Measurements from ENCODE around the gene MARVELD1. TPM values are rescaled to one million over a fixed set of nuclear protein-coding genes. Genes with fewer than 3 reads are reported as not detected.
"Not testable (repeated sequence)": the region's sequence is repeated elsewhere in the genome, so short reads cannot be mapped to it uniquely, and the experiment has no call there.

MARVELD1 gene
- total RNA-seq, 1 donor from 2014 or later: 8.9 TPM

DNA sequence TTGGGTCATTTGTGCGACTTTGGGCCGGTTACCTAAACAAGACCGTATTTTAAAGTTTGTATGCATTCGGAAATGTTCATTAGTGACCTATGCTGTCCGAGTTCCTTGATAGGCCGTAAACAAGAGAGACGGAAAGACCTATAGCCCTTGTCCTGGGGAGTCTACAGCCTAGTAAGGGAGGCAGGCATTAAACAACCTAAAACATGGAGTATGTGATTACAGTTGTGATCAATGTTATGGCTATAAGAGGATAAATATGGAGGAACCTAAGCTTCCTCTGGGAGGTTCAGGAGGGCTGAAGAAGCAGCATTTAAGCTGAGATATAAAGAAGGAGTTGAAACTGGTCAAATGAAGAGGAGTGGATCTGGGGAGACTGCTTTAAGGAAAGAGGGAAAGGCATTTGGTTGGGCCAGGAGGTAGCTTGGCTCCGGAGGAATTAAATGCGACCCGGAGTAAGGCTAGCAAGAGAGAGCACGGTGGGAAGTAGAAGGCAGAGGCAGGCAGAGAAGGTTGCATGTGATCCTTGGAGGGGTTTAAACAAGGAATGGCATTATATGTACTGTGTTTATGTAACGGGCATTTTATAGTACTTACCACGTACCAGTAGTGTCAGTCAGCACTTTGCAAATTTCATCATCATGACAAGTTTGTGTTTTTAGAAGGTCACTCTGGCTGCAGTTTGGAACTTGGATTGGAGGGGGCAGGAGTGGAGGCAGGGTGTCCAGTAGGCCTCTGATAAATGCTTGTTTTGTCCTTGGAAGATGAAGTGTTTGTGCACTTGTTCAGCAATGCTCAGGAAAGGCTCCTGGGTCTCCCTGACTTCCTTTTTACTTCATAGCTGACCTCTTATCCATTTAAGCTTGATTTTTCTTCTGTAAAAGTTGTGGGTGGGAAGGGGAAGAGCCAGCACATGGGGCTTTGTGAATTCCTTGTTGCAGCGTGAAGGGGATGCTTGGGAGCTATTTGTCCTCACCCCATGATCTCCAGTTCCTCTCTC, 25.4 kb upstream of the MARVELD1 start:
- intact Hi-C loops (cut with DNase I): no loop called here
- DNase-seq (ENCODE audit: missing footprints): no peak
- ATAC-seq: no peak

DNA sequence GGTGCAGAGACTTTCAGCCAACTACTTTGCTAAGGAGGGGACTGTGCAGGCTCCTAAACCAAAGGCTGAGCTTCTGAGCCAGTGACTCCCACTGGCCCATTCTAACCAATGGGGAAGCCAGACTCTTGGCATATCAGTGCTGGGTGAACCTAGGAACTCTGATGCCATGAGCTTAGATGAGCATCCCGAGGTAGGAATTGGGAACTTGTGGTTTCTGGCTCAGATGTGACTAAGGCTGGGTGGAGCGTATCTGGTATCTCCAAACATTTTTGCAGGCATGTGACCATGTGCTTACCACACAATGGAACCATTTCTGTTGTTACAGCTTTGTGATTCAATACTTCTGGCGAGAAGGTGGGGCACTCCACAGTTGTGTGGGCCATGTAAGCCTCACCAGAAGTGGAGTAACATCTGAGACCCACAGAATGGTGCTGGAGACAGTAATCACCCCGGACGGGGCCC, 23.9 kb upstream of the MARVELD1 start:
- DNase-seq (ENCODE audit: missing footprints) (no peak), ATAC-seq (no peak)
- intact Hi-C loops (cut with DNase I): no loop called here

GRCh38 chr10:97690133-97690532, 23.4 kb upstream of the MARVELD1 start:
- no peak for ATAC-seq
- DNase-seq (ENCODE audit: missing footprints): no peak
- intact Hi-C loops (cut with DNase I): no loop called here

- DNase-seq (ENCODE audit: missing footprints); ATAC-seq: not testable (repeated sequence)
- intact Hi-C loops (cut with DNase I): loop anchor here (5.0 kb wide), 1 partner anchor 1296 kb away; no protein-coding TSS in a partner anchor
Observed at GRCh38 chr10:97698072-97698655, 15.4 kb upstream of the MARVELD1 start.

DNA sequence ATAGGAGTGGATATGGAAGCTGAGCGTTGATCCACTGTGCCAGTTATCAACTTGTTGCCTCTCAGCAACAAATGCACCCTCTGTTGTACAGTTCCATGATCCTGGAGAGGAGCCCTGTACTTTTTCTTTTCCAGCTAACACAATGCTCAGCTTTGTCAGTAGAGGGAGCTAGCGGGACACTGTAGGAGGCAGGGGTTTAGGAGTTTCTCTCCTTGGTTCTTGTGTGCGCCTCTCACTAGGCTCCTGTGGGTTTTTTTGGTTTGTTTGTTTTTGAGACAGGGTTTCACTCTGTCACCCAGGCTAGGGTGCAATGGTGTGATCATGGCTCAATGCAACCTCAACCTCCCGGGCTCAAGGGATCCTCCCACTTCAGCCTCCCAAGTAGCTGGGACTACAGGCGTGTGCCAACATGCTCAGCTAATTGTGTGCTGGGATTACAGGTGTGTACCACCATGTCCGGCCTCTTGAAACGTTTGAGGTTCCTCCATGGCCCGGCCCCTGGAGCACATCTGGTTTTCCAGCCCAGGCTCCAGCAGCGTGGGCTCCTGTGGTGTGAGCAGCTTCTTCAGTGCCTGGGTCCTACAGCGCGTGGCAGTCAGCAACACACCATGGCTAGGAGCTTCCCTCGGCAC, 12.0 kb upstream of the MARVELD1 start:
- intact Hi-C loops (cut with DNase I): loop anchor here (2.0 kb wide), 1 partner anchor 29 kb away; no protein-coding TSS in a partner anchor
- peak; percentile 72 for ATAC-seq
- no peak for DNase-seq (ENCODE audit: missing footprints)

GRCh38 chr10:97703398-97704067, 10.0 kb upstream of the MARVELD1 start:
- no peak for DNase-seq (ENCODE audit: missing footprints)
- no peak for ATAC-seq
- intact Hi-C loops (cut with DNase I): no loop called here

- no peak for ATAC-seq
- intact Hi-C loops (cut with DNase I): no loop called here
Observed at GRCh38 chr10:97704341-97704740, 9.2 kb upstream of the MARVELD1 start.

GRCh38 chr10:97705006-97705670, 8.4 kb upstream of the MARVELD1 start:
- DNase-seq (ENCODE audit: missing footprints) (no peak), ATAC-seq (no peak)
- intact Hi-C loops (cut with DNase I): no loop called here

More at GRCh38 chr10:97704341-97704740, 9.2 kb upstream of the MARVELD1 start:
- no peak for DNase-seq (ENCODE audit: missing footprints)

DNA sequence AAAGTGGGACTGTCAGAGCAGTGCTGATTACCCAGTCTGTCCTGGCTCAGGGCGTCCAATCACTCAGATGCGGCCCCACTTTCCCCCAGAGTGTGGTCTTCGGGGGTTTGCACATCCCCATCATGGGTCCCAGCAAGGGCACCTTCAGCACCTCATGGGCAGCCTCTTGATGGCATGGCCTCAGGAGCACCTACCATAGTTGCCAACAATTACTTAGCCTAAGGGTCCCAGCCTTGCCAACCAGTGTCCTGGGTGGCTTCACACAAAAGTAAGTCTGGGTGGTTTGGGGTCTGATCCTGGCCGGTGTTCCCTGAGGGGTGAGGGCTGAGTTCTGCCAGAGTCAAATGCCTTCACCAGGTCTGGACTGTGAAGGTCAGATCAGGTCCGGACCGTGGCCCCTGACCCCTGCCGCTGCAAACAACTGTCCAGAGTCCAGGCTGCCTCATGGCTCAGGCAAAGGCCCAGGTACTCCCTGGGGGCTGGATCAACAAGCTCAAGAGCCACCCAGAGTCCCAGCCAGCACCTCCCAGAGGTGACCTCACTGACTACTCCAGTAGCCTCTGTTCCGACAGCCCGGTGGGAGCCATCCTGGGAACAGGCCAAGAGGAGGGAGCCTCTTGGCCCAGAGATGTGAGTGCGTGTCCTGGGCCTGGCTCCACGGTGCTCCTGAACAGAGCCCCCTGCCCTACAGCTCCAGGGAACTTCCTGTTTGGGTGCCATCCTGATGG, 6.2 kb upstream of the MARVELD1 start:
- DNase-seq (ENCODE audit: missing footprints): no peak
- intact Hi-C loops (cut with DNase I): no loop called here
- ATAC-seq: peak; percentile 14

- intact Hi-C loops (cut with DNase I): no loop called here
- DNase-seq (ENCODE audit: missing footprints) (no peak), ATAC-seq (no peak)
Observed at GRCh38 chr10:97708167-97708566, 5.4 kb upstream of the MARVELD1 start.

GRCh38 chr10:97708976-97709946, 4.3 kb upstream of the MARVELD1 start:
- ATAC-seq (no peak), DNase-seq (ENCODE audit: missing footprints) (no peak)
- intact Hi-C loops (cut with DNase I): loop anchor here (1.0 kb wide), 1 partner anchor 22 kb away; no protein-coding TSS in a partner anchor

DNA sequence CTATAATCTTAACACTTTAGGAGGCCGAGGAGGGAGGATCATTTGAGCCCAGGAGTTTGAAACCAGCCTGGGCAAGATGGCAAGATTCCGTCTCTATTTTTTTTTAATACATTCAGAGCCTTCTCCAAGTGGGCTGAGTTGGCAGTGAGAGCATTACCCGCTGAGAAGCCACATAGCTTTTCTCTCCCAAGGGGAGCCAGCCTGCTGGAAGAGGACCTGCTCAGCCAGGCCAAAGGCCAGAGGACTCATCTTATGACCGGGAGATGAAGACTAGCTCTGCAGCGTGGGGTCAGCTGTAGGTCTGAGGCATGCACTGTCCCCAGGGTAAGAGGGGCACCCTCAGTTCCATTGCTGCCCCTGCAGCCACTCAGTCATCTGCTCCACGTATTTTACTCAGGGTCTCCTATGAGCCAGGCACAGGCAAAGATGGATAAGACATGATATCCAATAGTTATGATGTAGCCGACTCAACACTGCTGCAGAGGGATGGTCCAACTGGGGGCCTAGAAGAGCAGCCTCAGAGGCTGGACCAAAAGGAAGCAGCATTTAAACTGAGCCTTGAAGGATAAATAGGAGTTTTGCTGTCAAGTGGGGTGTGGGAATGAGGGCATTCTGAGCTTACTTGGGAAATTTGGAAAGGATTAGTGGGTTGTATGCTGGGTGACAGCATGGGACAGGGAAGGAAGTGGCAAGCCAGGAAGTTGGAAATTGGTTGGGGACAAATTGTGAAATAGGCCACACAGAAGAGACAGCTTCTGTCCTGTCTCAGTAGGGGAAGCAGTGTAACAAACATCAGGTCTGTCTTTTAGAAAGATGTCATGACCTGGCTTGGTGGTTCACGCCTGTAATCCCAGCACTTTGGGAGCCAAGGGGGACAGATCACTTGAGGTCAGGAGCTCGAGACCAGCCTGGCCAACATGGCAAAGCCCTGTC, 1.6 kb upstream of the MARVELD1 start:
- intact Hi-C loops (cut with DNase I): no loop called here

GRCh38 chr10:97713826-97714400, 383 bp downstream of the MARVELD1 start:
- intact Hi-C loops (cut with DNase I): no loop called here
- DNase-seq (ENCODE audit: missing footprints): peak; percentile 90
- peak; percentile 67 for ATAC-seq

More for the DNA sequence above, 1.6 kb upstream of the MARVELD1 start:
- no peak for ATAC-seq
- no peak for DNase-seq (ENCODE audit: missing footprints)

DNA sequence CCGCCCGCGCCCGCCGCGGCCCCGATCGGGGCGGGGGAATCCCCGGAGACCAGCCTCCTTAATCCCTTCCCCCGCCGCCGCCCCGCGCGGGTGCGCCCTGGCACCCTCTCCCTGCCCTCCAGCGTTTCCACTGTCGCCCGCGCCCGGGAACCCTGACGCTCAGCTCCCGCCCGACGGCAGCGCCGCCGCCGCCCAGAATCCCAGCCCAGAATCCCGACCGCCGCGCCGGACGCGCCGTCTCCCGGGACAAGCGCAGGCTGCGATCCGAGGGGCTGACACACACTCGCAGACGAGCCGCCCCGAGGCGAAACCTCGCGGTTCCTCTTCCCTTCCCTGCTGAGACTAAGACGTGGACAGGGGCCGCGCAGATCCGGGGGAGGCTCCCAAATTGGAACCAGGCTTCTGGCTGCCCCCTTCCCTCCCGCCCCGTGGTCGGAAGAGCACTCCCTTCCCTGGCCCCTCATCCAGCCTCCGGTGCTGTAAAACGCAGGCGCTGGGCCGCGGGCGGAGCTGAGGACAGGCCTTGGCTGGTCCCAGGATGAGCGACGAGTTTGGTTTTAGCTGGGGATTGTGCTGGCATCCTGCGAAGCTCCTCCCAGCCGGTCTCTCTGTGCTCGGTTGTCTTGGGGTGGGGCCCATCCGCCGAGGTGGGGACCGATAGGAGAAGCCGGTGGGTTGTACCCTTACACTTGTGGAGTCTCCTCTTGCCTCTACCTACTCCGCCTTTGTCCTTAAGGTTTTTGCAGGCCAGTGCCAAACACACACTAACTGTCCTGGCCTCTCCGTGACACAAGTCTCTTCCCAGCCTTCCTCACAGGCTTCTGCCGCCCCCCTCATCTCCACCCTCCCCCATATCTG, 1.1 kb downstream of the MARVELD1 start:
- intact Hi-C loops (cut with DNase I): no loop called here
- DNase-seq (ENCODE audit: missing footprints) (peak; percentile 90), ATAC-seq (peak; percentile 67)

Data from Right ventricle myocardium inferior (tissue), 1 donor.